Peyer's patch (tissue), 4 donors: ENCODE results near the gene COL4A6.

Experiments
- CTCF ChIP-seq, 6 experiments: fragments of 450-650 bp in 4 of 6; fragments of 200-600 bp in 2 of 6; sonication (generic) in 1 of 6; IDR thresholded peaks; one replicate each; pipeline ENCODE4 v1.5.1; 2017 to 2019; ENCODE audit warnings: antibody characterized with exemption in 6 of 6, mild to moderate bottlenecking in 3 of 6, moderate library complexity in 1 of 6
- POLR2A ChIP-seq, 2 donors: fragments of 450-650 bp; IDR thresholded peaks; one replicate each; pipeline ENCODE4 v1.5.1; 2017; ENCODE audit warnings: antibody characterized with exemption in 2 of 2, mild to moderate bottlenecking in 2 of 2, moderate library complexity in 2 of 2

DNA sequence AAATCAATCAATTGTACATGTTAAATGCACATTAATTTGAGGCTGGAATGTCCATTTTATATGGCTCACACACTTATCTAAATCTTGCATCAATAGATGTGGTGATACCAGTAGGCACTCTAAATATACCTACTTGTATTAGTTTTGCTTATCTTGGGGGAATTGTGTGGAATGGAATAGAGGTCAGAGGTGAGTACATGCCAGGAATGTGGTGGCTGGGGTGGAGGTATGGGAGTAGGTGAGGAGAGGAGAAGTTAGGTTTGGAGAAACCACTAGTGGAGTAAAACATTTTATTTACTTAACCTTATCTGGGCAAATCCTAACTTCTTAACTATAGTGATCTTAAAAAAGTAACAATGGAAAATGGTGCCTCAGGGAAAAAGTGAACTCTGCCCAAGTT is 183.6 kb downstream of the COL4A6 start:
- TF ChIP-seq CTCF (IDR thresholded peaks at IDR 0.05) (no peak), POLR2A (IDR thresholded peaks at IDR 0.05) (no peak)
